GM12801 (cell line): ENCODE results near the gene PCDH15.

Experiments
- TF ChIP-seq, protein P1 (sequence below): IDR thresholded peaks from one replicate; pipeline ENCODE4 v1.5.1; 2011; ENCODE audit warnings: control low read depth; ENCODE audit not compliant: insufficient read length; ENCODE audit errors: extremely low read depth

PCDH15 gene

DNA sequence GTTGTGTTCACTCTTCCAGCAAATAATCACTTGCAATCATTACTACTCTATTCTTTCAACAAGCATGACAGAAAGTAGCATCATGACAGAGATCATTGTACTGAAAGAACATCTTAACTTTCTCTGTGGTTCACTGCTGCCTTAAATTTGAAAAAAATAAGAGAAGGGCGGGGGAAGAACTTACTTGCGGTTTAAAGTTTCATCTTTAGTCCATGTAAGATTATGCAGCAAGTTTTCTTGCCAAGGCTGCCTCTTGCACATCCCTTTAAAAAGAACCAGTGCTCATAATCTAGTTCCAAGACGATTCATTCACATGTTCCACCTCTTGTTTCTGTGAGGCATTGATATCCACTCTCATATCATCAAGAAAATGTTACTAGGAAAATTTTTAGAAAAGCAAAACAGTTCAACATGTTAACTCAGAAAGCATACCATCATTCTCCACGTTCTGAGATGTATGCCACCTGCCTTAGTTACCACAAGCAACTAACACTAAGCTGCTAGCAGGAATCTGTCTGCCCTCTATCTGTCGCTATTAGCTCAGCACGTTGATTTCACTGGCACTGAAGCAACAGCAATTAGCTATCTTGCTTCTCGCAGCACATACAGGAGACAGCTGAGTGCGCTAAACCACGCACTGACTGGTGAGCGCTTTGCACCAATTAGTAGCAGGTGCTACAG is at the start of gene PCDH15:
Gene PCDH15, minus strand, starts transcription at position 491 of the 681 bp plus-strand sequence. CDS start 136,969 bp downstream, outside the sequence.
- TF ChIP-seq, protein P1, sequence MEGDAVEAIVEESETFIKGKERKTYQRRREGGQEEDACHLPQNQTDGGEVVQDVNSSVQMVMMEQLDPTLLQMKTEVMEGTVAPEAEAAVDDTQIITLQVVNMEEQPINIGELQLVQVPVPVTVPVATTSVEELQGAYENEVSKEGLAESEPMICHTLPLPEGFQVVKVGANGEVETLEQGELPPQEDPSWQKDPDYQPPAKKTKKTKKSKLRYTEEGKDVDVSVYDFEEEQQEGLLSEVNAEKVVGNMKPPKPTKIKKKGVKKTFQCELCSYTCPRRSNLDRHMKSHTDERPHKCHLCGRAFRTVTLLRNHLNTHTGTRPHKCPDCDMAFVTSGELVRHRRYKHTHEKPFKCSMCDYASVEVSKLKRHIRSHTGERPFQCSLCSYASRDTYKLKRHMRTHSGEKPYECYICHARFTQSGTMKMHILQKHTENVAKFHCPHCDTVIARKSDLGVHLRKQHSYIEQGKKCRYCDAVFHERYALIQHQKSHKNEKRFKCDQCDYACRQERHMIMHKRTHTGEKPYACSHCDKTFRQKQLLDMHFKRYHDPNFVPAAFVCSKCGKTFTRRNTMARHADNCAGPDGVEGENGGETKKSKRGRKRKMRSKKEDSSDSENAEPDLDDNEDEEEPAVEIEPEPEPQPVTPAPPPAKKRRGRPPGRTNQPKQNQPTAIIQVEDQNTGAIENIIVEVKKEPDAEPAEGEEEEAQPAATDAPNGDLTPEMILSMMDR: no peak

DNA sequence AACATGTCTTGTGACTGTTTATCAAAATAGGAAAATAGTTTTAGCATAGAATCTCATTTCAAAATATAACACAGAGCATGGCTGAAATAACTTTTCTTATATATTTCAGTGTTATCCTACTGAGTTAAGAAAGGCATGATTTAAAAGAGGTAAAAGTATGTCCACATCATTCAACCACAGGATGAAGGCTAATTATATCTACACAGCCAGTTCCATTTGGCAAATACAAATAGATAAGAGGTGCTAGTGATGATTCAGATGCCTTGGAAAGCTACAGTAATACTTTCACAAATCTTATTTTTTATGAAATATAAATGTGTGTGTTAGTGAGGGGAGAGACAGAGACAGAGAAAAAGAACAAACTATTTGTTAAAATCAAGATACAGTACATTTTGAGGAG is 42.9 kb upstream of the PCDH15 start:
- TF ChIP-seq, protein P1: no peak

DNA sequence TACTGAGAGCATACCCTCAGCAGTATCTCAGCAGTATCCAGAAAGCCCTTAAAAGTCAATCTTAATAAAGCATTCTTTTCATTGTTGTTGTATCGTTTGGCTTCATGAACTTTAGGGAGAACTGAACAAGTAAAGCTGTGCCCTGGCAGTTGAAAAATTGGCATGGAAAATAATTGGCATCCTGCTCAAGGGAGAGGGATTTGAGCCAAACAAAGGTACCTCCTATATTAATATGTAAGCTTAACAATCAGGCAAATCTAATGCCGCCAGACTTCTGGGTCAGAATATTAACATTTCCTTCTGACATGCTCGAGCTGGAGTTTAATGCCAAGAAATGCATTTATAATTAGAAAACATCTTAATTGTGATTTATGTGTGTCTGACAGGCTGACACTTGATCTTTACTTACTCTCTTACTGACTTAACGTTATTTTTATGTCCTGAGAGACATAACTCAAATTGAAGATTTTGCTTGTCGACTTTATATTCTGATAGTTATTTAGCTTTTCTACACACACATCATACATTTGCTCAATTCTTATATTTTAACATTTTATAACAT is 42.1 kb upstream of the PCDH15 start:
- TF ChIP-seq, protein P1: no peak

DNA sequence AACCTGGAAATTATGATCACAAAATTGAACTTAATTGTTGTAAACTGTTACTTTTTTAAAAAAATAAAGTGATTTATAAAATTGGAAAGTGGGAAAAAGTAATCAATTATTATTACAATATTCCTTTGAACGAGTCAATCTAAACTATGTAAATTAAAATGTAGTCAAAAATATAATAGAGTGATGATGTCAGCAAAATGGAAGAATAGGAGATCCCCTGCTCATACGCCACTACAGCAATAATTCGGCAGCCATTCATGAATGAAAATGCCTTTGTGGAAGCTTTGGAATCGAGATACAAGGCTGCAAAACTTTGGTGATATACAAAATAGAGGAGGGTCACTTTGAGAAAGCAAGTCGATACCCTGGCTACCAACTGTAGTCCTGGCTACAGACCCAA is 36.4 kb upstream of the PCDH15 start:
- TF ChIP-seq, protein P1: no peak

DNA sequence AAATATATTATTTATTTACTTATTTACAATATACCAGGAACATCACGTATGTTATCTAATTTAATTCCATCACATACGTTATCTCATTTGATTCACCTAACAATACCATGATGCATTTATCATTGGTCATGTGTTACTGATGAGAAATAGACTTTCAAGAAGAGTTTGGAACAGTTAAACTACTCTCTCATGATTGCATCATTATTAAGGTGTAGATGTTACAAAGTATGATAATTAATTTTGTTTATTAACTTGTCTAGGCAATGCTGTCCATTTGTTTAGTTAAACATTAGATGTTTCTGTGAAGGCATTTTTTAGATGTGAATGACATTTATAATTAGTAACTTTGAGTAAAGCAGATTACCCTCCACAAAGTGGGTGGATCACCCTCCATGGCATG is 32.0 kb upstream of the PCDH15 start:
- TF ChIP-seq, protein P1: no peak

DNA sequence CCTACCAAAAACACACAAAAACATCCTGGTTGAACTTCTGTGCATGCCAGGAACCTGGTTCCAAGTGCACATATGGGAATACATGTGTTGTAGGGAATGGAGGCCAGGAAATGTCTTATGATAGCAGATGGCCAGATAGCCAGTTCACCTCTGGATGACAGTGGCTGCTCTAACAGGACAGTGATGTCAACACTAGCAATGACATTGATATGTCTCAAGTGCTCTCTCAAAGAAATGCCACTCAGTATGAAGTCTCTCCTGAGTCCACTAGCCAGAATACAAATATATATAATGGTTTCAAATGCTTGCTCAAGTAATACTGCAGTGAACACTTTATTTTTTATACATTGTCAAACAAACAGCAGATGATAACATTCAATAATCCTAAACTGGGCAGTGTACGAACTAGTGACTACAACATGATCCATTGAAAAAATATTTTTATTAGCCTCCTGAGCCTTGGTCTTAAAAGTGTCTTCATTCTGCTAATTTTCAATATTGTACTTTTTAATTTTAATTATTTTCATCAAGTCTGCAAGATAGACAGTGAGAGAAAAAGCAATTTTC is 26.0 kb upstream of the PCDH15 start:
- TF ChIP-seq, protein P1: no peak

DNA sequence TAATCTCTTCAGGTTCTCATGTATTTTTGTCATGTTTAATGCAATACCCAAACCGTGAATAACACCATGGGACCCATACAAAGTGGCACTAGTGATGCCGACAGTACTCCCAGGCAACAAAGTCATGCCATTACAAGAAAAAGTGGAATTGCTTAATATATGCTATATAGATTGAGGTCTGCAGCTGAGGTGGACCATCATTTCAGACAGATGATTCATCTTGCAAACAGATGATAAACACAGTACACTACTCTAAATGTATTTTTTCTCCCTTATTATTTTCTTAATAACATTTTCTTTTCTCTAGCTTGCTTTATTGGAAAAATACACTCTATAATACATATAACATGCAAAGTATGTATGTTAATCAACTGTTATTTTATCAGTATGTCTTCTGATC is 14.6 kb upstream of the PCDH15 start:
- TF ChIP-seq, protein P1: no peak
